K562 (cell line): ENCODE data around the gene TENT4B. TPM values are rescaled to one million over a fixed set of nuclear protein-coding genes. Genes with fewer than 3 reads are reported as not detected.
A peak's percentile ranks its signal among the peaks of the same experiment; 100 is the strongest.

Experiments
- CHD7 ChIP-seq: fragments of 200-600 bp; sonication (generic); IDR thresholded peaks from one replicate; pipeline ENCODE4 v1.6.1; 2012; ENCODE audit warnings: mild to moderate bottlenecking, low read depth, low read length, inconsistent platforms
- E2F5 ChIP-seq: sonication (generic); formaldehyde crosslinking; IDR thresholded peaks from 2 replicates; pipeline ENCODE4 v1.8.0; 2022; ENCODE audit warnings: mild to moderate bottlenecking, missing genetic modification reagents
- JUN ChIP-seq, 2 experiments: sonication (generic) in 1 of 2; formaldehyde crosslinking in 1 of 2; IDR thresholded peaks; 2 replicates each; pipeline versions ENCODE4 v1.6.1 to v1.8.0; 2012 to 2022; ENCODE audit warnings: borderline replicate concordance in 2 of 2, mild to moderate bottlenecking in 2 of 2, improper control_type of control experiment in 1 of 2, low read depth in 1 of 2, low read length in 1 of 2, missing genetic modification reagents in 1 of 2
- PHTF2 ChIP-seq: fragments of 250-450 bp; sonication (Bioruptor Pico); IDR thresholded peaks from 2 replicates; pipeline ENCODE4 v1.5.0; 2021; ENCODE audit warnings: mild to moderate bottlenecking
- SMC3 ChIP-seq: conservative IDR thresholded peaks from 2 replicates; pipeline ENCODE4 v1.6.1; 2011; ENCODE audit warnings: low read depth, low read length, improper control_type of control experiment; ENCODE audit not compliant: insufficient read depth
- ZFPM2 ChIP-seq: fragments of 250-450 bp; sonication (Bioruptor Pico); IDR thresholded peaks from 2 replicates; pipeline ENCODE4 v1.5.1; 2022; ENCODE audit warnings: mild to moderate bottlenecking
- ZNF696 ChIP-seq: fragments of 250-450 bp; sonication (Bioruptor Pico); conservative IDR thresholded peaks from 2 replicates; pipeline ENCODE4 v1.4.0; 2020; ENCODE audit warnings: mild to moderate bottlenecking, moderate library complexity
- polyA plus RNA-seq, 8 experiments: library from polyadenylated mRNA; depleted of rRNA in 4 of 8; stranded (reverse) in 5 of 8; unstranded in 3 of 8; fragments of >200 nt; fragmentation: Nextera tagmentation in 2 of 8; fragmentation: Illumina TruSeq in 1 of 8; extraction: Ambion mirVana in 2 of 8; extraction: Trizol in 1 of 8; gene quantifications; 2 replicates each; pipeline versions ENCODE4 v1.2.1 to v1.2.3, GENCODE V29; 2011 to 2014; ENCODE audit warnings: inconsistent platforms in 1 of 8, missing spikeins in 1 of 8
- total RNA-seq, 7 experiments: library from RNA; depleted of rRNA in 6 of 7; stranded (reverse); fragments of >200 nt in 6 of 7; fragmentation: Illumina TruSeq in 2 of 7; extraction: Trizol in 2 of 7; gene quantifications; 2 replicates each; pipeline versions ENCODE4 v1.2.1 to v1.2.3, GENCODE V29; 2011 to 2021; ENCODE audit warnings: low replicate concordance in 1 of 7
- TF ChIP-seq, protein P1 (sequence below): sonication (generic); formaldehyde crosslinking; IDR thresholded peaks from 2 replicates; pipeline ENCODE4 v1.8.1; 2023; ENCODE audit warnings: missing genetic modification reagents, mild to moderate bottlenecking, borderline replicate concordance

Gene TENT4B
- total and polyA plus RNA-seq, 9 of the 15 experiments (the other 6 are each of a cell fraction or from before 2014, with no cell fraction given): 5.2 to 8.4 (median 7.0) TPM

GRCh38 chr16:50213939-50214519 lies 60.9 kb downstream of the TENT4B start (continued):
- TF ChIP-seq, protein P1, sequence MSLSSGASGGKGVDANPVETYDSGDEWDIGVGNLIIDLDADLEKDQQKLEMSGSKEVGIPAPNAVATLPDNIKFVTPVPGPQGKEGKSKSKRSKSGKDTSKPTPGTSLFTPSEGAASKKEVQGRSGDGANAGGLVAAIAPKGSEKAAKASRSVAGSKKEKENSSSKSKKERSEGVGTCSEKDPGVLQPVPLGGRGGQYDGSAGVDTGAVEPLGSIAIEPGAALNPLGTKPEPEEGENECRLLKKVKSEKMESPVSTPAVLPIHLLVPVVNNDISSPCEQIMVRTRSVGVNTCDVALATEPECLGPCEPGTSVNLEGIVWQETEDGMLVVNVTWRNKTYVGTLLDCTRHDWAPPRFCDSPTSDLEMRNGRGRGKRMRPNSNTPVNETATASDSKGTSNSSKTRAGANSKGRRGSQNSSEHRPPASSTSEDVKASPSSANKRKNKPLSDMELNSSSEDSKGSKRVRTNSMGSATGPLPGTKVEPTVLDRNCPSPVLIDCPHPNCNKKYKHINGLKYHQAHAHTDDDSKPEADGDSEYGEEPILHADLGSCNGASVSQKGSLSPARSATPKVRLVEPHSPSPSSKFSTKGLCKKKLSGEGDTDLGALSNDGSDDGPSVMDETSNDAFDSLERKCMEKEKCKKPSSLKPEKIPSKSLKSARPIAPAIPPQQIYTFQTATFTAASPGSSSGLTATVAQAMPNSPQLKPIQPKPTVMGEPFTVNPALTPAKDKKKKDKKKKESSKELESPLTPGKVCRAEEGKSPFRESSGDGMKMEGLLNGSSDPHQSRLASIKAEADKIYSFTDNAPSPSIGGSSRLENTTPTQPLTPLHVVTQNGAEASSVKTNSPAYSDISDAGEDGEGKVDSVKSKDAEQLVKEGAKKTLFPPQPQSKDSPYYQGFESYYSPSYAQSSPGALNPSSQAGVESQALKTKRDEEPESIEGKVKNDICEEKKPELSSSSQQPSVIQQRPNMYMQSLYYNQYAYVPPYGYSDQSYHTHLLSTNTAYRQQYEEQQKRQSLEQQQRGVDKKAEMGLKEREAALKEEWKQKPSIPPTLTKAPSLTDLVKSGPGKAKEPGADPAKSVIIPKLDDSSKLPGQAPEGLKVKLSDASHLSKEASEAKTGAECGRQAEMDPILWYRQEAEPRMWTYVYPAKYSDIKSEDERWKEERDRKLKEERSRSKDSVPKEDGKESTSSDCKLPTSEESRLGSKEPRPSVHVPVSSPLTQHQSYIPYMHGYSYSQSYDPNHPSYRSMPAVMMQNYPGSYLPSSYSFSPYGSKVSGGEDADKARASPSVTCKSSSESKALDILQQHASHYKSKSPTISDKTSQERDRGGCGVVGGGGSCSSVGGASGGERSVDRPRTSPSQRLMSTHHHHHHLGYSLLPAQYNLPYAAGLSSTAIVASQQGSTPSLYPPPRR (CRISPR knock-in tag): no peak
- TF ChIP-seq CHD7 (no peak), E2F5 (CRISPR knock-in tag) (no peak), PHTF2 (CRISPR knock-in tag) (no peak), JUN (IDR thresholded peaks at IDR 0.05; ENCODE audit: borderline replicate concordance, low read depth, low read length) (peak; percentile 70), JUN (CRISPR knock-in tag; IDR thresholded peaks at IDR 0.05; ENCODE audit: borderline replicate concordance) (no peak), SMC3 (peak; percentile 64; the same call in 1 of the 2 replicates), ZFPM2 (CRISPR knock-in tag) (no peak), ZNF696 (CRISPR knock-in tag) (no peak)
